Left forelimb (tissue), 1 donor: ENCODE data around the gene MYH10.

Source experiments
- DNase-seq: peaks from one replicate; pipeline ENCODE4 v3.0.0-alpha.2; 2018; ENCODE audit warnings: low spot score

Gene MYH10

DNA sequence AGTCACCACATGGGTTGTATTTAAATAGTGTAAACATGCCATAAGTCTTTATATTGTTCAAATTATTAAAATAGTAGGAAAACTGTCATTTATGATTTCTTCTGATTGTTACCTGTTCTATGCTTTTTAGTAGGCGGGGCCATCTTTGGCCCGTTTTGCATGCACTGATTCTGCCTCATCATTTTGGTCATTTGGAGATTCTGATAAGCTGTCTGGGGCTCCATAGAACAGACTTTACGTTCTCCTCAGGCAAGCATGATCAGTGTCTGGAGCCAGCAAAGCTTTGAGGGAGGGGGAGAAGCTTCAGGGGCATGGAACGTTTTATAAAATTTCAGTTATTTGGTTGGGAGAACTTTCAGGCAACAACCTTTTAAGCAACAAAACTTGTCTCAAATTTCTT, 186.0 kb downstream of the MYH10 start:
- DNase-seq = no peak

DNA sequence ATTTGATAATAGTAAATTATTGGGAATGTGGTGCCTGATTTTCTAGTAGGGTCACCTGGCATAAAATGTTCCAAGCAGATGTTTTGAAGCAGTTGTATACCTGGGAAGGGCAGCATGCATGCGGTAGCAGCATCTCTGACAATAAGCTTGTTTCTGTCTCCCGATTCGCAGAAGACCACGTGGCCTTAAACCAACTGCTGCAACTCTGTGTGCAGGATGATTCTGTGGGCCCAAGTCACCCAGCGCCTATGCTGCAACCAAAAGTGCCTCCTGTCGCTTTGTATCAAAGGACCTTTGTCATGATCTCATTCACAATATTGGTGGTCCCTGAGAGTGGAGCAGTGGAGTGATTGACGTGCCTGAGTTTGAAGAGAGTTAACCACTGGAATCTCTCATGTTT, 186.8 kb downstream of the MYH10 start:
- DNase-seq = no peak

DNA sequence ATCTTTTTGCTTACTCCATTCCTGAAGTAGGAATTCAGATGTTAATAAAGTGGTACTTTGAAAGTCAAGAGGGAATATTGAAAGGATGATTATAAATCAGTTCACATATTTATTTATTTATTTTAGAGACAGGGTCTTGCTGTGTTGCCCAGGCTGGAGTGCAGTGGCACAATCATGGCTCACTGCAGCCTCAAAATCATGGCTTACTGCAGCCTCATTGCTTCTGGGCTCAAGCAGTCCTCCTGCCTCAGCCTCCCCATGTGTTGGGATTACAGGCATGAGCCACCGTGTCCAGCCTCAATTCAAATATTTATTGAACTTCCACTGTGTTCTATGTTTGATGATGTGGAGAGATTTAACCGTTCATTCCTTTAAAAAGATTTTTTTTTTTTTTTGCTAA, 188.2 kb downstream of the MYH10 start:
- no peak for DNase-seq

DNA sequence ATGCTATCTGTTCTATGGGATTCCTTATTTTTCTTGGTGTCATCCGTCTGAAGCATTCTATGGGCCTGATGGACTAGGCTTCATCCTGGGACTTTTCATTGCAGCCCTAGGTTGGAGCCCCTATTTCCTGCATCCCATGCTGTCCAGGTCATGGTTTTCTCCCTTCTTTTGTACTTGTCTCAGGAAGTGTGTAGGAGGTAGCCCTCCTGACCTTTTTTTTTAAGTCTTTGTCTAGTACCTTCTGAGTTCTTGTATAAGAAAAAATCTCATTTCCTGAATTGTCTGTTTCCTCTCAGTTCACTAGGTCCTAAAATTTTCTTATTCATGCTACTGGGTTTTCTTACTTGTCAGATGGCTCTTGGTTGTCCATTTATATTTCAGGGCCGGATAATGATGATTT, 188.8 kb downstream of the MYH10 start:
- DNase-seq = no peak

DNA sequence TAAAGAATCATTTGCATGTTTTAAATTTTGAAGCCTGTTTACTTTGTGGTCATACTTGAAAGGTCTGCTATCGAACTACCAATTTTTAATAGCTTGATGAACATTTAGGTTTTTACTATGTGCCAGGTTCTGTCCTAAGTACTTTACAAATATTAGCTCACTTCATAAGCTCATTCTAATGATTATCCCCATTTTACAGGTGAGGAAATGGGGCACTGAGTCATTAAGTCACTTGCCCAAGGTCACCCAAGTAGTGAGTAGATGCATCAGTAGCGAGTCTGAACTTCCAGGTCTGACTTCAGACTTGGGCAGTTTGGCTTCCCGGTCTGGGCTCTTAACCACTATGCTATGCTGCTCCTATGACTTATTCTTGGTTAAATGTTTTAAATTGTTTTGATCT, 190.8 kb downstream of the MYH10 start:
- no peak for DNase-seq

DNA sequence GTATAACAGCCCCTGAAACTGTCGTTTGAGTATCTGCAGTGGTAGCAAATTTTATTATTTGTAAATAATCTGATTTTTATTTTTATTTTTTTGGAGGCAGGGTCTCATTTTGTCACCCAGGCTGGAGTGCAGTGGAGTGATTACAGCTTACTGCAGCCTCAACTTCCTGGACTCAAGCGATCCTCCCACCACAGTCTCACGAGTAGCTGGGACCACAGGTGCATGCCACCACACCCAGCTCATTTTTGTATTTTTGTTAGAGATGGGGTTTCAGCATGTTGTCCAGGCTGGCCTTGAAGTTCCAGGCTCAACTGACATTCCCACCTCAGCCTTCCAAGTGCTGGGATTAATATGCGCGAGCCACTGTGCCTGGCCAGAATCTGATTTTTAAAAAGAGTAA, 192.1 kb downstream of the MYH10 start:
- DNase-seq = no peak

DNA sequence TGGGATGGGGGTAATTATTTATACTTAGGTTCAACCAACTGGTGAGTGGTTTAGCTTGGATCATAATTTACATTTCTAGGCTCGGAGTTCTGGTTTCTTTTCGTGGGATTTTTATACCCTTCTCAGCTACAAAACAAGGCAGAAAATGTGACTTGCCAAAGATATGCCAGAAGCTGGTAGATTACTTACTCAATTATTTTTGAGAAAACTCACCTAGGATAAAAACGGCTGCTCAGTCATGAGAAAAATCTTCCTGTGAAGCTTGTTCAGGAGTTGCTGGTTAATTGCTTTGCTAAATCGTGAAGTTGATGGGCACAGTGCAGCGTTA, 193.7 kb downstream of the MYH10 start:
- no peak for DNase-seq

DNA sequence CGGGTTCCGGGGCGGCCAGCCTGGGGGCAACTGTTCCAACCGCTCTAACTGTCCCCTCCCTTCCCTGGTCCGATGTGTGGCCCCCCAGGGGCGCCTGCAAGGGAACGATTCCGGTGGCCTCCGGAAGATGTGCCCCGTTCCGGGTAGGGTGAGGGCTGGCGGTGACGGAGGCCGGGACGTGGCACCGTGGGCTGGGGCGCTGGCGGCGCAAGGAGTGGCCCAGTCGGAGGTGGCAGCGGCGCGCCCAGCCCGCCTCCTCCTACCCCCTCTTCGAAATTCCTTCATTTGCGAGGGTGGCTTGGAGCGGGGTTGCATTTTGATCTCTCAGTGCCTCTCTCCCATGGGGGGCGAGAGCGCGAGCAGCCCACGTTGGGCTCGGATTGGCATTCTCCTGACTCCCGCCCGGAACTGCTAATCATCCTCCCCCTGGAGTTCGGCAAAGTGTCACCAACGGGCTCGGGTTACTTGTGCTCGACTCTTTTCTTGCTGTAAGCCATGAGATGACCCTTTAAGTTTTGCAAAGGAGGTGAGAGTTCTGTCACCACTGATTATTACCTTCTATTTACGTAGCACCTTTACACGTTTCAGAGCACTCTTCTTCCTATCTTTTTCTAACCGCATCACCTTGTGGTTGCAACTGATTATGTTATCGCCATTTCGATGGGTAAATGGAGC, 194.2 kb downstream of the MYH10 start:
- peak; percentile 78 for DNase-seq

DNA sequence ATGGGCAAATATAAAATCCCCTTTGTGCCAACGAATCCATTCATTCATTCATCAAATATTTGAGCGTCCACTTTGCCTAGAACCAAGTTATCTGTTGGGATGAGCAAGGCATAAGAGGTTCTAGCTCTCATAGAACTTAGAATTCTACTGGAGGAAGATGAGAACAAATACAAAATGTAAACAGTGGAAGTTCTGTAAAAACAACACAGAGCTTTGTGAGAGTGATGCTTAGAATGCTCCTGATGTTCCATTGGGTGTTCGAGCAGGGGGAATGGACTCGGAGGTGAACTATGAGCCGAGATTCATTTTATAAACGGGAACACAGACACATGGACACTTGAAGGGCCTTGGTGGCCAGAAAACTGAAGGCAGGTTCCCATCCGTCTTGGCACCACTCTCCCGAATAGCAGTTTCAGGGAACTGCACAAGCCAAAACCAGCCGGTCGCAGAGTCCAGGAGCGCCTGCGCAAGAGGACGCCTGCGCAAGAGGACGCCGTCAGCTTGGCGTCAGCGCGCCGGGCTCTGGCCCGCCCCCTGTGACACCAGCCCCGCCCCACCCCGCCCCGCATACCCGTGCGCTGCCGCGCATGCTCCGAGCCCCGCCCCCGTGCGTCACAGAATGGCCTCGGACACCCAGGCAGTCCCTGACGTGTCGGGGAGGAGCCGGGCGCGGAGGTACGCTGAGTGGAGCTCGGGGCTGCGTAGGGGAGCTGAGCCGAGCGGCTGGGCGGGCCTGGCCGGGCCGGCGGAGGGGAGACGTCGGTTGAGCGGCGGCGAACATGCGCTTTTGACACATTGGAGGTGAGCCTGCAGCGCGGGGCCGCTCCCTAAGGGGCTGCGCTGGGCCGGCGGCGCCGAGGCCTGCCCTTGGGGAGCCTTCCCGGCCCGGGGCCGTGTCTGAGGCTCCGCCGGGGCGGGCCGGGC, 195.0 kb downstream of the MYH10 start, which contains the start of gene NDEL1:
Gene NDEL1, plus strand, starts transcription at position 640 of the 924 bp plus-strand sequence. CDS start 8,388 bp downstream, outside the sequence.
- DNase-seq = peak; percentile 100

DNA sequence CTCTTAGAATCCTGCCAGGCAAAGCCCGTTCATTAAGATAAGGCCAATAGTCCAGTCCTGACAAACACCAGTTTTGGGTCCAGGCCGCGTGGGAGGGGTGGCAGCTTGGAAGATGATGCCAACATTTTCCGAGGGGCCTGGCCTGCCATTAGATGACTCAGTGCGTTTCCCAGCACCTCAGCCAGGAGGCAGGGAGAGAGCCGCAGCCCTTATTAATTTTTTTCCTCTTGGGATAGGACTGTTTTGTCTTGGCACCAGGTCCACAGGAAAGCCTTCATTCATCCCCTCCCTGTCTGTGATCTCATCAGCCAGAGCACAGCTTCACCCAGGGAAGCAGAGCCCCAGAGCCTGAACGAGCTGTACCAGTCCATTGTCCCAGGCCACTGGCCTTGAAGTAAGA, 199.6 kb downstream of the MYH10 start:
- no peak for DNase-seq

DNA sequence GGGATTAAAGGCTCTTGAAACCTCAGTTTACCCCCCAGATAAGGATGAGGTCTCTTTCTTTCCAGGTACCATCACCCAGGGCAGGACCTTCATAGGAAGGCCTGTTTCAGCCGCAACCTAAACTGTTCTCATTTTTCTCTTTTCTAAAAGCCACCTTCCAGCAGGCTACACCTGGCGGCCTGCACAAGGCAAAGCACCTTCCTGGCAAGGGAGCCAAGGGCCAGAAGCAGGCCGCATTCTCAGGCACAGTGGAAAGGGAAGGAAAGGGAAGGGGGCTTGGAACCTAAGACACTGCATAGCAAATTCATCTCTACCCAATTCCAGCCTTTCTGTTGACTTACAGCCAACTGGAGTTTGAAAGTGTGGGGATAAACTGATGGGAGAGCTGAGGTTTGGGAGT, 203.7 kb downstream of the MYH10 start:
- no peak for DNase-seq

DNA sequence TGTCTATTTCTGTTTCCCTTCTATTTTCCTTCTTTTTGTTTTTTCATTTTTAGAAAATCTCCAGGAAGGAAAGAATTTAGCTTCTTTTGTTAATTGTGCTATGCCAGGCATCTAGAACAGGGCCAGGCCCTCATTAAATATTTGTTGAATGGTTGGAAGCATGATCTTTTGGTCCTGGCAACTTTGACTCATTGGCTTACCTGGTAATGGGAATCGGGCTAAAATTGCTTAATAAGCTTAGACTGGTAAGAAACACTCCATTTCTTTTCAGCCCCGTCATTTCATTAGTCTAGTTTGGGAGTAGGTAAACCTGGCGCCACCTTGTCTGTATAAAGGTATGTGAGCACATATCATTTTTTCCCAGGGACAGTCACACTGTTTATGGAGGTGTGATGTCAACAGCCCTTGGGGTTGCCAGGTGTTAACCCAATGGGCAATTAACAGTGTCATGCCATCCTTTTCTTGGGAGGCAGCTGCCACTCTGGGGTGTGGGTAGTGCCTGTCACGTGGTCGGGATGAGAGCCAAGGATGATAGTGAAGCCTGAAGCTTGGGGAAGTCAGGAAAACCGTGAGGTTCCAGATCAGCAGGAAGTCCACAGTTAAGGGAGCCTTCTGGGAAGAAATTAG, 204.3 kb downstream of the MYH10 start:
- no peak for DNase-seq
